Fibroblast of mammary gland (primary cell): ENCODE data around the gene DAAM2.
A peak's percentile ranks its signal among the peaks of the same experiment; 100 is the strongest.

Experiments used
- DNase-seq: peaks from one replicate; pipeline ENCODE4 v3.0.0-alpha.2; 2010; ENCODE audit warnings: low read depth
- H3K4me3 ChIP-seq: 2 replicates; pipeline ENCODE4 v1.5.1; 2011; ENCODE audit warnings: low read depth, mild to moderate bottlenecking, low read length, moderate library complexity; ENCODE audit not compliant: control insufficient read depth
- CTCF ChIP-seq: conservative IDR thresholded peaks from 2 replicates; pipeline ENCODE4 v1.5.1; 2011; ENCODE audit warnings: low read depth, low read length, inconsistent platforms; ENCODE audit not compliant: control insufficient read depth, insufficient read depth

The DAAM2 gene

GRCh38 chr6:39785281-39785680, 6.9 kb upstream of the DAAM2 start:
- no peak overlapping the region for H3K4me3 ChIP-seq
- TF ChIP-seq CTCF: no peak
- DNase-seq: no peak

- no peak for DNase-seq
These were observed 5.5 kb upstream of the DAAM2 start for GRCh38 chr6:39786649-39787048.

GRCh38 chr6:39787322-39787721, 4.9 kb upstream of the DAAM2 start:
- H3K4me3 ChIP-seq: no peak overlapping the region
- no peak for DNase-seq
- no peak for TF ChIP-seq CTCF

More at GRCh38 chr6:39786649-39787048, 5.5 kb upstream of the DAAM2 start:
- no peak for TF ChIP-seq CTCF
- H3K4me3 ChIP-seq: no peak overlapping the region

- no peak overlapping the region for H3K4me3 ChIP-seq
- peak; percentile 17 for DNase-seq
- no peak for TF ChIP-seq CTCF
These were observed 1.4 kb upstream of the DAAM2 start for GRCh38 chr6:39790772-39791171.

GRCh38 chr6:39791311-39791710, 865 bp upstream of the DAAM2 start:
- peak; percentile 37 for TF ChIP-seq CTCF
- H3K4me3 ChIP-seq: no peak overlapping the region
- DNase-seq: peak; percentile 31

- peak overlapping the region; percentile 57 for H3K4me3 ChIP-seq
- DNase-seq: no peak
- no peak for TF ChIP-seq CTCF
These were observed 619 bp downstream of the DAAM2 start for GRCh38 chr6:39792540-39793450.
